Measurements from ENCODE around the gene ATG101. TPM values are rescaled to one million over a fixed set of nuclear protein-coding genes. Genes with fewer than 3 reads are reported as not detected.

The ATG101 gene
- total RNA-seq, 4 donors from 2014 or later = 28.3 to 42.1 (median 37.2) TPM

DNA sequence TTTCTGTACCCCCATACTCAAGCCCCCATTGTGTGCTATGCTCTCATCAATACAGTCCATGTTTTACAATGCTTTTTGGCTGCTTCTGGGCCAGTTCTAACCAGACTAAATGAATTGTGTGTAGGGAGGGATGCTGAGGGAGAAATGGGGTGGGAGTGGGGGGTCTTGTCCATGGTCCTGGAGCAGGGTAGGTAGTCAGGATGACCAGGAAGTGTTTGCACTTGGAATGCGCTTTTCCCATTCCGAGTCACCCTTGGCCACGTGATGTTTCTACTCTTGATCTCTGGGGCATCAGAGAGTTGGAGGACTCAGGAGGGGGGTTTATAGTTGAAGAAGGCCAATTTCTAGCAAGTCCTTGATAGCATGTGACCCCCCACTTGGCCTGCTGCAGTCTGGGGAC, 8.5 kb downstream of the ATG101 start:
- H3K27me3 ChIP-seq = no peaks in the 10 kb centered on the region
- no peak overlapping the region for H3K4me3 ChIP-seq
- TF ChIP-seq POLR2A (IDR thresholded peaks at IDR 0.05) = no peak
- TF ChIP-seq, protein P1, sequence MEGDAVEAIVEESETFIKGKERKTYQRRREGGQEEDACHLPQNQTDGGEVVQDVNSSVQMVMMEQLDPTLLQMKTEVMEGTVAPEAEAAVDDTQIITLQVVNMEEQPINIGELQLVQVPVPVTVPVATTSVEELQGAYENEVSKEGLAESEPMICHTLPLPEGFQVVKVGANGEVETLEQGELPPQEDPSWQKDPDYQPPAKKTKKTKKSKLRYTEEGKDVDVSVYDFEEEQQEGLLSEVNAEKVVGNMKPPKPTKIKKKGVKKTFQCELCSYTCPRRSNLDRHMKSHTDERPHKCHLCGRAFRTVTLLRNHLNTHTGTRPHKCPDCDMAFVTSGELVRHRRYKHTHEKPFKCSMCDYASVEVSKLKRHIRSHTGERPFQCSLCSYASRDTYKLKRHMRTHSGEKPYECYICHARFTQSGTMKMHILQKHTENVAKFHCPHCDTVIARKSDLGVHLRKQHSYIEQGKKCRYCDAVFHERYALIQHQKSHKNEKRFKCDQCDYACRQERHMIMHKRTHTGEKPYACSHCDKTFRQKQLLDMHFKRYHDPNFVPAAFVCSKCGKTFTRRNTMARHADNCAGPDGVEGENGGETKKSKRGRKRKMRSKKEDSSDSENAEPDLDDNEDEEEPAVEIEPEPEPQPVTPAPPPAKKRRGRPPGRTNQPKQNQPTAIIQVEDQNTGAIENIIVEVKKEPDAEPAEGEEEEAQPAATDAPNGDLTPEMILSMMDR (IDR thresholded peaks at IDR 0.05) = no peak
- H3K4me1 ChIP-seq = peaks cover 0 to 9% of the 10 kb centered on the region in 2 donors
- no peak for DNase-seq
- intact Hi-C loops (cut with DNase I; ENCODE audit: low total_unique reads) = no loop called here
- no peak overlapping the region for H3K27ac ChIP-seq
- H3K36me3 ChIP-seq = no peaks in the 10 kb centered on the region
- no peaks in the 10 kb centered on the region for H3K9me3 ChIP-seq

GRCh38 chr12:52079576-52080402, 10.0 kb downstream of the ATG101 start, which contains the start of gene SMIM41:
TSS of gene SMIM41 (plus strand) at chr12:52079704. CDS start at chr12:52079780, 76 bp downstream.
- intact Hi-C loops (cut with DNase I; ENCODE audit: low total_unique reads) = no loop called here
- peak within 1 kb of the TSS in 1 of 2 donors; percentile 5 for H3K4me3 ChIP-seq

DNA sequence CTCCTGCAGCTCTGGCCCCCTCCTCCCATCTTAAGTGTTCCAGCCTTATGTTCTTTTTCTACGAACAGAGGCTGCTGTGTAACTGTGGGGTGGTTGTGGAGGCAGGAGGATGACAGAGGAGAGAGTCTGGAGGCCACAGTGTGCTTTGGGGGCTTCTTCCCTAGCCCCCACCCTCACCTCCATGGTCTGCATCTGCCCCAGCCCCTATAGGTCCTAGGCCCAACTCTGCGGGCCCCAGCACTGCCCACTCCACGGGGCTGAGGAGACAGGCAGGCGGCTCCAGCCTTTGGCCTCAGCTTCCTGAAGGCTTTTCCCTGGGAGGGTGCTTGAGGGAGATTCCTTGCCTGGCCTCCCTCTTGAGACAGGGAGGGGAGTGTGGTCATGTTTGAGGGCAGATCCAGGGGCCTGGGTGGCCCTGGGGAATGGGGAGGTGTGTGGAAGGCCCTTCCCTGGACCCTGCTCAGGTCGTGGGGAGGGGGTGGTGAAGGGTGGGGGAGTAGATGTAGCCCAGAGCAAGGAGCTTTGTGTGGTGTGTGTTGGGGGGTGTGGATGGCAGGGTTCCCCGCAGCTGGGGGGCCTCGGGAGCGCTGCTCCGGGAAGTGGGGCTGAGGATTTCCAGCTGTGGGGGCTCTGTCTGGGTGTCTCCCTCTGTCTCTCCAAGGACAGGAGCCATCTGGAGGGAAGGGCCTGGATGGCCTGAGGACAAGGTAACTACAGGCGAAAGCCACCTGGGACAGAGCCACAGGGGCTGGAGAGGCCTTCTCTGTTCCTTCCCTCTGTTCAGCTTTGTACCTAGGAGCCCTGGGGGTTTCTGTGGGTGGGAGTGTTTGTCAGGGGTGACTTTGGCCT, 10.8 kb downstream of the ATG101 start:
- intact Hi-C loops (cut with DNase I; ENCODE audit: low total_unique reads) = no loop called here
- no peak for DNase-seq
- peaks cover 0 to 9% of the 10 kb centered on the region in 2 donors for H3K4me1 ChIP-seq
- TF ChIP-seq, protein P1 (IDR thresholded peaks at IDR 0.05) = no peak
- TF ChIP-seq POLR2A (IDR thresholded peaks at IDR 0.05) = no peak
- peak overlapping the region; percentile 71 to 72 for H3K27ac ChIP-seq
- H3K36me3 ChIP-seq = no peaks in the 10 kb centered on the region
- H3K4me3 ChIP-seq = peak overlapping the region in 1 of 2 donors; percentile 5
- no peaks in the 10 kb centered on the region for H3K9me3 ChIP-seq
- no peaks in the 10 kb centered on the region for H3K27me3 ChIP-seq

More at GRCh38 chr12:52079576-52080402, 10.0 kb downstream of the ATG101 start, which contains the start of gene SMIM41:
- no peaks in the 10 kb centered on the region for H3K36me3 ChIP-seq
- peaks cover 0 to 9% of the 10 kb centered on the region in 2 donors for H3K4me1 ChIP-seq
- no peaks in the 10 kb centered on the region for H3K9me3 ChIP-seq
- DNase-seq = no peak
- TF ChIP-seq, protein P1 (IDR thresholded peaks at IDR 0.05) = no peak
- no peak for TF ChIP-seq POLR2A (IDR thresholded peaks at IDR 0.05)
- peak within 1 kb of the TSS; percentile 71 to 72 for H3K27ac ChIP-seq
- H3K27me3 ChIP-seq = no peaks in the 10 kb centered on the region

GRCh38 chr12:52081263-52081733, 11.5 kb downstream of the ATG101 start:
- intact Hi-C loops (cut with DNase I; ENCODE audit: low total_unique reads) = no loop called here

More at GRCh38 chr12:52081263-52081733, 11.5 kb downstream of the ATG101 start:
- H3K36me3 ChIP-seq = no peaks in the 10 kb centered on the region
- no peak for TF ChIP-seq POLR2A (IDR thresholded peaks at IDR 0.05)
- TF ChIP-seq, protein P1 (IDR thresholded peaks at IDR 0.05) = no peak
- no peak for DNase-seq
- H3K27ac ChIP-seq = peak overlapping the region; percentile 71 to 72
- H3K27me3 ChIP-seq = no peaks in the 10 kb centered on the region
- peaks cover 0 to 9% of the 10 kb centered on the region in 2 donors for H3K4me1 ChIP-seq
- no peaks in the 10 kb centered on the region for H3K9me3 ChIP-seq
- no peak overlapping the region for H3K4me3 ChIP-seq

All from uterus (tissue), 4 donors.